ENCODE results near the gene TEPSIN.

Gene TEPSIN

DNA sequence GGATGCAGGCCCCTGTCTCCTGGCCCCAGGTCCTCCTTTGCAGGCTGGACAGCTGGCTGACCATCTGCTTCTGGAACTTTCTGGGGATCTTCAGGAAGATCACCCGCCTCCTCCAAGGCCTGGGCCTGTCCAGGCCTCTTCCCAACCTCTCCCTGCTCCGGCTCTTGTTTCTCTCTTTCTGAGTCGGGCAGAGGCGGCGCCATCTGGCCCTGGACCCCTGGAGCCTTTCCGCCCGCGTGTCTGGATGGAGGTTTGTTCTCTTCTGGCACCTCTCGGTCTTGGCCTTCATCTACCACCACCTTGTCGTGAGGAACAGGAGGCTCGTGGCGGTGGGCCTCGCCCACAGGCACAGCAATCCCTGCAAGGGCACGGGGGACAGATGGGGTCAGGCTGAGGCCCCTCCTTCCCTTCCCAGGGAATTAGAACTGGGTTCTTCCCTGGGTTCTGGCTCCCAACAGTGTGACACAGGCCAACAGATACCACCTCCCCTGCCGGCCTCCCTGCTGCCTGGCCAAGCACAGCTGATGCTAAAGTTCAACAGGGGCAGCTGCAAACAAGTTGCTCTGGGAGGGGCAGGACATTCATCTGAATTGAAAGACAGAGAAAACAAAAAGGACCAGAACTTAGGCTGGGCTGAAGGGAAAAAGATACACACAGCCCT is 13.6 kb upstream of the TEPSIN start:
- DNase-seq (ENCODE audit: low read depth): no peak
- H3K4me3 ChIP-seq (ENCODE audit: low read depth, low read length): no peak overlapping the region

DNA sequence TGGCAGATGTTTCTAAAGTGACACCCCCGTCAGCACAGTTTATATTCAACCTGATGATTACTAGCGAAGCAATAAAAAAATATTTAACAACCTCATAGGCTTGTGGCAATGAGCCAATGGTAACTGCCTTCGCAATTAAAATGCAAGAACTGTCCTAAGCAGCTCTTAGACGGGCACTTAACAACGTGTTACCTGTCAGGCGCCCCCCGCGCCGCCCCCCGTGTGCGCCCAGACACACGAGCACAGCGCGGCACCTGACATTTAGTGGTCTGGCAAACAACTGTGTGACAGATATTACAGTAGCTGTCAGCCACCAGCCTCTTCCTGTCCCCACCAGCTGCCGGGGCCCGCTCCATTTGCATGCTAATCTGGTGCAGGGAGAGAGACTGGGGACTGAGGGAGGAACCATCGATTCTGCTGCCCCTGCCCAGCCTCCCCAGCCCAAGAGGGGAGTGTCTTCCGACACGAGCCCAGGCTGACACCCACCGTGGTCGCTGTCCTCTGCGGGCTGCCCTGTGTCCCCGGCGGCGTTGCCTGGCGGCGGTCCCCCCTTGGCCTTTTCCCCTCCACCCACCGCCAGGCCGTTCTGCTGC is 12.9 kb upstream of the TEPSIN start:
- no peak for DNase-seq (ENCODE audit: low read depth)
- no peak overlapping the region for H3K4me3 ChIP-seq (ENCODE audit: low read depth, low read length)

DNA sequence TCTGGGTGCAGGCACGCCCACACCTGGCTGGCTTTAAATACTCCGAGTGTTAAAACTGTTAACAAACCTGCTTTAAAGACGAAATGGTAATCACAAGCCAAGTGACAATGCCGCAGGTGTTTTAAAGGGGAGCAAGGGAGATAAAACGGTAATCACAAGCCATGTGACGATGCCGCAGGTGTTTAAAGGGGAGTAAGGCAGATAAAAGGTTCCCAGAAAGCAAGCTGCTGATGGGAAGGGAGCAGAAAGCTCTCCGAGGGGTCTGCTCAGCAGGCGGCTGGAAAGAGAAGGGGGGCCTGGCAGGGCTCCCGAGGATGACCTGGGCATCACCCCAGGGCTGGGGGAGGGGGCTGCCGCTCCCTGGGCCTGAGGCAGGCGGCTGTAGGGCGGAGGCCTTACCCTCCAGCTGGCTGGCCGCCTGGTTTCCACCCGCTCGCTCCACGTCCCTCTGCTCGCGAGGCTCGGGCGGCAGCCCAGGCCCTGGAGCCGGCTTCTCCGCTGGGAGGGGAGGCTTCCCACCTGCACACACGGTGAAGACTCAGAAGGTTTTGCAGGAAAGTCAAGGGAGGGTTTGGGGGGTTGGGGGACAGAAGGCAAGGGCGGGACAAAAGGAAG is 12.3 kb upstream of the TEPSIN start:
- DNase-seq (ENCODE audit: low read depth): no peak
- no peak overlapping the region for H3K4me3 ChIP-seq (ENCODE audit: low read depth, low read length)

DNA sequence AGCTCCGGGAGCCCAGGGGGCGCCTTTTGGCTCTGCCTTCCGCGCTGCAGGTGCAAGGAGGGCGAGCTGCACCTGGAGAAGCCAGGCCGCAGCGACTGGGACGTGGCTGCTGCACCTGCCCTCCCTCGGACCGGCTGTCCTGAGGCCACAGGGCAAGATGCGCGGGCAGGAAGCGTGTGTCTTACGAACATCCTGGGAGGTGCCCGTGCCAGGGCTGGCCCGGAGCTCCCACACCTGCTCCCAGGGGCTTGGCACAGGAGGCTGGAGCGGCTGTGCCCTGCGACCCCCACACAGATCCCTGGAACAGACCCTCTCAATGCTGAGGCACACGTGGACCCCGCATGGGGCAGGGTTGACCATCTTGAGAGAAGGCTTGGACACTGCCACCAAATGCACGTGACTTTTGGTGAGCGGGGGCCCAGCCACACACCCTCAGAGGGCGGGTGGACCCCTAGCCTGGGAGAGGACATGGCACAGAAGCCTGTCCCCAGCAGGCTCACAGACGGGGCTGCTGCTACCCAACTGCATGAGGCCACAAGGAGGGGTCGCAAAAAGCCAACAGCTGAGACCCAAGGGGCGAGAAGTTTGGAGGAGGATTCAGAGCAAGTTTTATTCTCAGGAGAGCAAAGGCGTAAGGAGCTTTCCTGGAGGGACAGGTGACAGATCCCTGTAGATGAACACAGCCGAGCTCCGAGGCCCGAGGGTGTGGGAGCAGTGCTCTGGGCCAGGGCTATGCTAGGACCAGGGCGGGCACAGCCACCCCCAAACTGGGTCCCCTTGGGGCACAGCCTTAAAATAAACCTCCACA is 11.6 kb upstream of the TEPSIN start:
- no peak for DNase-seq (ENCODE audit: low read depth)

DNA sequence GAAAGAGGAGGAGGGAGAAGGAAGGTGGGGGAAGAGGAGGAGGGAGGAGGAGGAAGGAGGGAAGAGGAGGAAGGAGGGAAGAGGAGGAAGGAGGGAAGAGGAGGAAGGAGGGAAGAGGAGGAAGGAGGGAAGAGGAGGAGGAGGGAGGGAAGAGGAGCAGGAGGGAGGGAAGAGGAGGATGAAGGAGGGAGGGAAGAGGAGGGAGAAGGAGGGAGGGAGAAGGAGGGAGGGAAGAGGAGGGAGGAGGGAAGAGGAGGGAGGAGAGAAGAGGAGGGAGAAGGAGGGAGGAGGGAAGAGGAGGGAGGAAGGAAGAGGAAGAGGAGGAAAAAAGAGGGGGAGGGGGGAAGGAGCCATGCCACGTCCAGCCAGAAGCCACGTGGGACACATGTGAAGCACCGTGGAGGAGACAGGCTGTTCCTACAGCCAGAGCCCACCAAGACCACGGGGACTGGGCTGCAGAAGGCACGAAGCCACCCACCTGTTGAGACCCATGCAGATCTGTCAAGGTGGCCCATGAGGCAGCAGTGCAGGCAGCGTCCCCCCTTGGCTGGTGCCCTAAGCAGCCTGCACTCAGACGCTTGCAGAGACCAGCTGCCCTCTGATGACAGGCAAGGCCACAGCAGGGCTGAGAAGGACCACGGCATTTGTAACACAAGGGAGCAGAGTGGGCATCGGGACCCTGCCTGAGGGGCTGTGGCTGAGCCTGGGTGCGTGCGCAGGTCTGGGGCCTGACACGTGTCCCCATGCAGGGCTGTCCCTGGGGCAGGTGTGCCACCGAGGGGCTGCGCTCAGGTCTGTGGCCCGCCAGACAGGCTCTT is 10.6 kb upstream of the TEPSIN start:
- H3K4me3 ChIP-seq (ENCODE audit: low read depth, low read length): no peak overlapping the region
- DNase-seq (ENCODE audit: low read depth): no peak

More for the DNA sequence above, 11.6 kb upstream of the TEPSIN start:
- no peak overlapping the region for H3K4me3 ChIP-seq (ENCODE audit: low read depth, low read length)

DNA sequence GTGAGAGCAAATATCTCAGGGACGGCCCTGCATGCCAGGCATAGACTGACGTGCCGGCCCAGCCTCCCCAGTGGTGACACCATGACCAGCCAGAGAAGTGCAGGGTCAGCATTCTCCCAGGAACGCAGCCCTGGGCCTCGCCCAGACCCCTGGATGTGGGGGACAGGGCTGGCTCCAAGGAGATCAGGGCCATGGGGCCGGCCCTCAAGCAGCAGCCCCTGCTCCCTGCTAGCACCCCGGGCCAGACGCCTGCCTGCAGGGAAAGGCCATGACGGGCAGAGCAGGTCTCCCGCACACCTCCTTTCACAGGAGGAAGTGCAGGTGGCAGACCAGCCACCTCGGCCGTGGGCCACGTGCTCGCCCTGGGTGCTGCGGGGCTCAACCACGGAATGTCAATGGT is 9.8 kb upstream of the TEPSIN start:
- no peak for DNase-seq (ENCODE audit: low read depth)
- H3K4me3 ChIP-seq (ENCODE audit: low read depth, low read length): no peak overlapping the region

DNA sequence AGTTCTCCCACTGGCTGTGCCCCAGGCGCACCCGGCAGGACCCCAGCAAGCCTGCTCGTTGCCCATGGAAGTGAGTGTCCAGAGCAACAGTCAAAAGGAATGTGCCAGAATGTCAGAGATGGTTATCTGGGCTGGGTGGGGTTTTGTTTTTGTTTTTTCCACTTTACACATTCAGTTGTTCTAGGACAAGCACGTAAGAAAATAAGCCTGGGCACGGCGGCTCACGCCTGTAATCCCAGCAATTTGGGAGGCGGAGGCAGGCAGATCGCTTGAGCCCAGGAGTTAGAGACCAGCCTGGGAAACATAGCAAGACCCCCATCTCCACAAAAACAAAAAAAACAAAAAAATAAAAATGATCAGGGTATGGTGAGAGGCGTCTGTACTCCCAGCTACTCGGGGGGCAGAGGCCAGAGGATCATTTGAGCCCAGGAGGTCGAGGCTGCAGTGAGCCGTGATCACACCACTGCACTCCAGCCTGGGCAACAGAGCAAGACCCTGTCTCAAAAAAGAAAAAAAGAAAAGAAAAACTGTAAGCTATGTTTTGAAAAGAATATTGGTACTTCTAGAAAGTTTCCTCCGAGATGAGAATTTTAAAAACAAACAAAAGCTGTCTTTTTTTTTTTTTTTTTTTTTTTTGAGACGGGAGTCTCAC is 8.6 kb upstream of the TEPSIN start:
- no peak overlapping the region for H3K4me3 ChIP-seq (ENCODE audit: low read depth, low read length)
- no peak for DNase-seq (ENCODE audit: low read depth)

DNA sequence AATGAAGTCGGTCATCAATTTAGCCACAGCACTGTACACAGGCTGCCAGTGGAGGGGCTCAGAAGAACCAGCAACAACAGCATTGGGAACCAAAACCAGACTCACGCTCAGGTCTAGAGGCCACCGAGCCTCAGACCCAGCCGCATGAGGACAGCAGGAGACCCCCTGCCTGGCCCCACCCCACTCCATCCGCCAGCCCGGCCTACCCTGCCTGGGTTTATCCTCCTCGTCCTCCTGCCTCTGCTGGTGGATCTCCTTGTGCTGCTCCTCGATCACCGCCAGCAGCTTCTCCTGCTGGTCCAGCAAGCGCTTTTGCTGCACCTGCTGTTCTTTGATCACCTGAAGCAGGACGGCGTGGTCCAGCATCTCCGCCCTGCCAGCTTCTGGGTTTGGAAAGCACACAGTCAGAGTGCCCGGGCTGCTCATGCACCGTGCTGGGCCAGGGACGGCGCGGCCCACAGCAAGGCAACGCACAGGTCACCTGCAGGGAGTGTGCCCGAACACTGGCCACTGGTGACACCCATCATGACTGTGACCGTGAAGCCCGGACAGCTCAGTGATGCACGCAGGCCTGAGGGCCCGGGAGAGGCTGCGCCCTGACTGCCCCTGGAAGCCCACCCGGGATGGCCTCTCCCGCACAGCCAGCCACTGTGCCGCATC is 8.0 kb upstream of the TEPSIN start:
- no peak for DNase-seq (ENCODE audit: low read depth)

DNA sequence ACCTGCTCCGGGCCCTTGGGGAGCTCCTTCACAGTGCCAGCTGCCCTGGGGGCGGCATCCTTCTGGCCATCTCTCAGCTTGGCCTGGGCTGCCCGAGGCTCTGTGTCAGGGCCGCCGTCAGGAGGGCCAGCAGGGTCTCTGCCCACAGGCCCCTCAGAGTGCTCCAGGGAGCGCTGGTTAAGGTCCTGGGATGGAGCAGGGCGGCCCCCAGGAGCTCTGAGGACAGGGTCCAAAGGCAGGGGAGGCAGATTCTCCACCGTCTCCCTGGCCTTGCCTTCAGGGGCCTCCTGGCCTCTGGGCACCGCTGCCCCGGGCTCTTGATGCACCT is 7.5 kb upstream of the TEPSIN start:
- DNase-seq (ENCODE audit: low read depth): no peak
- no peak overlapping the region for H3K4me3 ChIP-seq (ENCODE audit: low read depth, low read length)

More for the DNA sequence above, 8.0 kb upstream of the TEPSIN start:
- H3K4me3 ChIP-seq (ENCODE audit: low read depth, low read length): no peak overlapping the region

DNA sequence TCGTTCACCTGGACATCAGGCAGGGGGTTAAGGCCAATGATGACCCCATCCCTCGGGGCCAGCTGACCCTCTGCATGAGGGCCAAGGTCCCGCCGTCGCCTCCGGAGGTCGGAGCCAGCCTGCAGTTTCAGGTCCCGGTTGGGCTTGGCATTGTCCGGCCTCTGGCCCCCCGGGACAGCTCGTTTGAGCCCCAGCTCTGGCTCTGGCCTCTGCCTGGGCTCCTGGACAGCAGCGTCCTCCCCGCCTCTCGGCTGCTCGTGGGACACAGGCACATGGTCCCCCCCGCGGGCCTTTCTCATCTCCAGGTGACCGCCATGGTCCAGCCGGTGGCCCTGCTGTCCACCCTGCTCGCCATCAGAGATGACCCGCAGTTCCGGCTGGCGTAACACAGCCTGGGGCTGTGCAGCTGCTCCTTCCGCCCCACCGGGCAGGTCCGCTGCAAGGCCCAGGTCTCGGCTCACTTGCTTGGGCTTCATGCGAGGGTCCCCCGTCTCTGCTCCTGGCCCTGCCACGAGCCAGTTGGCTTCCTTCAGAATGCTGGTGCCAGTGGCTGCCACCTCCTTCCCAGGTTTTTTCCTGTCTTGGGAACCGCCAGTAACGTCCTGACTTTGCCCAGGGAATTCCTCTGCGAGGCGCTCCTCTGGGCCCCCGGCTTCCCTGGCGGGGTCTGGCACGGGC is 6.9 kb upstream of the TEPSIN start:
- H3K4me3 ChIP-seq (ENCODE audit: low read depth, low read length): no peak overlapping the region
- DNase-seq (ENCODE audit: low read depth): no peak

DNA sequence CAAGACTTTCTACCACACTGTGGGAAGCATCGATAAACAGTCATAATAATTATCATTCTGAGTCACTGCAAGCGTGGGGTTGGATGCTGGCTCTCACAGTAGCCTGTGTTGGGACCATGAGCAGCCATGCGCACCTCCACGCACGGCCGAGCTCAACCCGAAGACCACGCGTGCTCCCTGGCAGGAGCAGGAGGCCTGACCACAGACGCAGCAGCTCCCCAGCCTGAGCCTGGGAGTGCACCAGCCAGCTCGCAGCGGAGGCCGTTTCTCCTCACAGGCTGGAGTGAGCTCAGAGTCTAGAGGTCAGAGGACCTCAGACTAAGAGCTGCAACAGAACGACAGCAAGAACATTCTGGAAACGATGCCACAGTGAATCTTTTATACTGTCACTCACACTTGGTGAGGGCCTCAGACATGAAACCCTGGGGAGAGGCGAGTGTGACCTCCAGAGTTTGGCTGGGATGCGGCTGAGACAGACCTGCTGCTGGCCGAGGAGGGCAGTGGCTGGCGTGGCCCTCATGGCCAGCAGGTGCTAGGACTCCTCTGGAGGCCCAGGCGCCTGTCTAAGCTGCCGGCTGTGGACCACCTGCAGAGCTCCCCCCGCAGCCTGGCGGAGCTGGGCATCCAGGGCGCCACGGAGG is 6.3 kb upstream of the TEPSIN start:
- no peak overlapping the region for H3K4me3 ChIP-seq (ENCODE audit: low read depth, low read length)
- DNase-seq (ENCODE audit: low read depth): no peak

DNA sequence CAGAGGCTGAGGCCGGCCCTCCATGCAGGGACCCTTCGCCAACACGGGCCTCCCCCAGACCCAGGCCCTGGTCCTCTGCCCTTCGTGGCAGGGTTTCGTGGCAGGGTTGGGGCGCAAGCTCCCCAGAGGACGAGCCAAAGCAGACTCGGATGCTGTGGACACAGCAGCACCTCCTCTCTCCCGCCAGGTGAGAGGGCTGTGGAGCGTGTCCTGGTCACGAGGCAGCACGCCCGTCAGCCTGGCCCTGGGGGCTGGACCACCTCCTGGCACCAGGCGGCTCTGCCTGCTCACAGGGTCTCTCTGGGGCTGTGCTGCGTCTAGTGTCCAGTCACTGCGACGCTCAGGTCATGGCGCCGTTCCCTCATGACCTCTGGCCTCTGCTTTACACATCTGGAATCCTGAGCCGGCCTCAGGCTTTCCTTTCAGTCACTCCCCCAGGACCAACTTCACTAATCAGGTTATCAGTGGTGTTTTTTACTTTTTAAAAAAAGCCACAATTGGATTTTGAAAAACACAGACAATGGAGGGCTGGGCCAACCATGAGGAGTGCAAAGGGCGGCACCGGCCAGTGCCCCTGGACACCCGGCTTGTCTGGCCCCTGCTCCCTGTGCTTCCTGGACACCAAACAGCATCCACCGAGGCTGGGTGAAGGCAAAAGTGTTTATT is 5.6 kb upstream of the TEPSIN start:
- no peak overlapping the region for H3K4me3 ChIP-seq (ENCODE audit: low read depth, low read length)
- DNase-seq (ENCODE audit: low read depth): no peak

DNA sequence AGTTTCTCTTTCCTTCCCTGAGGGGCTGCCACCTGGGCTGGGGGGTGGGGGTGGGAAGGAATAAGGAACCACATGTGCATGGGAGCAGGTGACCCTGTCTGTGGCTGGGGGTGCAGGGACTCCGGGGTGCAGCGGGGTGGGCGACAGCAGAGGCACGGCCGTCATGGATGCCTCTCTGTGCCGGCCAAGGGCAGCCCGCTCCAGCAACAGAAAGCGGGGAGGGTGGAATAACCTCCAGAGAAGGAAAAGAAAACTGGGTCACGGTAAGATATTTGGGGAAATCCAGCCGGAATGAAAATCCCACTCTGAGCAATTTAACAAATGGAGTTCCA is 4.4 kb upstream of the TEPSIN start:
- H3K4me3 ChIP-seq (ENCODE audit: low read depth, low read length): no peak overlapping the region

DNA sequence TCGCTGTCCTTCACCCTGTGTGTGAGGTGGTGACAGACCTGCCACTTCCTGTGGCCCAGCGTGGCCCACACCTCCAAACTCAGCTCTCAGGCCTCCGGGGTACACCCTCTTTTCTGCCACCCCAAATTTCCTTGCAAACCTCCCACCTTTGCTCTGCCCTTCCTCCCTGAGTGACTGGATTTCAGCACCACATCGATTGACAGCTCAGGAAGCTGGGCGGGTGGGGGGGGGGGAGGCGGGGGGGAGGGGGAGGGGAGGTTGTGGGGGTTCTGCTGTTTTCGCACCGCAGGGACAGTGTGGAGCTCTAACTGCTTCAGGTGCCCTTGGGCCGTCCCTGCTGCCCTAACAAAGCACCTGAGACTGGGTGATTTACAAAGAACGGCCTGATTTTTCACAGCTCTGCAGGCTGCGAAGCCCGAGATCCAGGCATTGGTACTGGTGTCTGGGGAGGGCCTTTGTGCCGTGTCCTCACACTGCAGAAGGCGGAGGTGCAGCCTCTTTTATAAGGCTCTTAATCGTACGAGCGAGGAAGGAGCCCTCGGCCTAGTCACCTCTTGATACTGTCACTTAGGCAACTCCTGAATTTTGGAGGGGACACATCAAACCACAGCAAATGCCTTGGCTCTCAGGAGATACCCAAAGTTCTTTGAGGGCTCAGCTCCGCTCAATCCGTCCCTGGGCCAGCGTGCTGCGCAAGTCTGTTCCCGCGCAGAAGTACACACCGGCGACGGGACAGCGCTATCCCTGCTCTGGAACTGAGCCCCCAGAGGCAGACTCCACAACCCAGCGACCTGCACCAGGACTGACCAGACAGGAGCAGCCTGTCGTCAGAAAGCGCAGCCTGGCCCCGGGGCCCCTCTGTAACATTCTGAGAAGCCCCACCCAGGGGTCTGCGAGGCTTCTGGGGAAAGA is 3.8 kb upstream of the TEPSIN start:
- DNase-seq (ENCODE audit: low read depth): no peak
- H3K4me3 ChIP-seq (ENCODE audit: low read depth, low read length): no peak overlapping the region

More for the DNA sequence above, 4.4 kb upstream of the TEPSIN start:
- DNase-seq (ENCODE audit: low read depth): no peak

DNA sequence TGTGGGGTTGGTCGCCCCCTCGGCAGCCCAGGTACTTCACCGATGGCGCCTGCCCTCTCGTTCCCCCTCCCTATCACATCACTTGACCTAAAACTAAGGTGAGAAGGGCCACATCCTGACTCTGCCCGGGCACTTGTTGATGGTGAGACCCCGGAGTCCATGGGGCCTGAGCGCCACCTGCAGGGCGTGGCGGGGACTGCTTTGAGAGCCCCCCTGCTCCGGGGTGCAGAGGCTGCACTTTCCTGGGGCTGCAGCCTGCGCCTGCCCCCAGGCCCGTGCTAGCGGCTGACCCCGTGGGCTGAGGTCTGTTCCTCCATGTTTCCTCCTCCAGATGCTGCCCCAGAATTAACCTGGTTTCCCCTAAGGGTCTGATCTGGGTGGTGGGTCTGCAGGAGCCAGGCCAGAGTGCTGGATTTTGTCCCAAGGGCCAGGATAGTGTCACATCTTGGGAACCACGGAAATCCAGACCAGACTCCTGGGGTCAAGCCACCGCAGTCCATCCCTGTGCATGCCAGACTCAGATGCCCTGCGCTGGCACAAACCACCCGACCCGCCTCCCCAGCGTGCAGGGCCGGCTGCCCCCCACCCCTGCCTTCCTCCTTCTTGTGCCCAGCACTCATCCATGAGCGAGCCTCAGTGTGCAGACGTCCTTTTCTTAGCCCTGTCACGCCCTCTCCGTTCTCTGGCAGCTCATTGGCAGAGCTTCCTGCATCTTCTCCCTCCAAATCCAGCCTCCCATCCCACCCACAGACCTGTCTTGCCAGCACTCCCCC is 3.0 kb upstream of the TEPSIN start:
- DNase-seq (ENCODE audit: low read depth): no peak
- H3K4me3 ChIP-seq (ENCODE audit: low read depth, low read length): no peak overlapping the region

DNA sequence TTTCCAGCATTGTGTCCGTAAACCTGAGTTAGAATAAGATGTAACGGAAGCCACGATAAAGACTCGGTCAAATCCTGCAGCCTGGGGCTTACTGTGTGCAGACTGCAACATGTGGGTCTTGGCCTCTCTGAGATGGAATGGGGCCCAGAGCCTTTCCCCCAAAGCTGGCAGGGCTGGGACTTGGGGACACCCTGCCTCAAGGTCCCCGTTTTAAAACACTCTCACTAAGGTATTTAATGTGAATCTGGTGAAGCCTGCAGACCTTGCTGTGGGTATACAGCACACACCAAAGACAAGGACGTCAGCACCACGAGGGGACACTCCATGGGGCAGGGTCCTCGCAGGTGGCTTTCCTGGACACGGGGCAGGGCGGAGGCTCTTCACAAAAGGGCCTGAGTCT is 2.3 kb upstream of the TEPSIN start:
- no peak for DNase-seq (ENCODE audit: low read depth)

More for the DNA sequence above, 2.3 kb upstream of the TEPSIN start:
- no peak overlapping the region for H3K4me3 ChIP-seq (ENCODE audit: low read depth, low read length)

All from skeletal muscle cell (primary cell).